ENCODE results near the gene TC2N. TPM values are rescaled to one million over a fixed set of nuclear protein-coding genes. Genes with fewer than 3 reads are reported as not detected.
"Not testable (repeated sequence)": the region's sequence is repeated elsewhere in the genome, so short reads cannot be mapped to it uniquely, and the experiment has no call there.

The TC2N gene
- total RNA-seq, 2 experiments from 2014 or later = 119 to 120 TPM

DNA sequence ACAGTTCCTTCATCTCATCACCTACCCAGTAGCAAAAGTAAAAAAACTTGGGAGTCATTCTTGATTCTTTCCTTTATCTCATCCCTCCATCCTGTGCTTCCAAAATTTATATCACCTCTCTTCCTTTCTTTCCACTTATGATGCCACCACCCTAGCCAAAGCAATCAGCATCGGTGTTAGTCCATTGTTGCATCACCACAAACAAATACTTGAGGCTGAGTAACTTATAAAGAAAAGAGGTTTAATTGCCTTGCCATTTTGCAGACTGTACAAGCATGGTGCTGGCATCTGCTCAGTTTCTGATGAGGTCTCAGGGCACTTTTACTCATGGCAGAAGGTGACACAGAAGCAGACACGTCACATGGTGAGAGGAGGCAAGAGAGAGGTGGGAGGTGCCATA lies 115.6 kb downstream of the TC2N start:
- Mint-ChIP-seq H3K27ac (no peak overlapping the region), H3K27me3 (ENCODE audit: low read depth) (peaks cover 4% of the 10 kb centered on the region), H3K36me3 (ENCODE audit: low read depth) (peaks cover 5% of the 10 kb centered on the region), H3K4me3 (no peak overlapping the region), H3K4me1 (ENCODE audit: low read depth) (no peaks in the 10 kb centered on the region), H3K9me3 (ENCODE audit: insufficient read depth) (no peaks in the 10 kb centered on the region)
- ATAC-seq = no peak
- no peak for DNase-seq
- POLR2A ChIA-PET = no interaction called here
- CTCF ChIA-PET = no interaction called here

DNA sequence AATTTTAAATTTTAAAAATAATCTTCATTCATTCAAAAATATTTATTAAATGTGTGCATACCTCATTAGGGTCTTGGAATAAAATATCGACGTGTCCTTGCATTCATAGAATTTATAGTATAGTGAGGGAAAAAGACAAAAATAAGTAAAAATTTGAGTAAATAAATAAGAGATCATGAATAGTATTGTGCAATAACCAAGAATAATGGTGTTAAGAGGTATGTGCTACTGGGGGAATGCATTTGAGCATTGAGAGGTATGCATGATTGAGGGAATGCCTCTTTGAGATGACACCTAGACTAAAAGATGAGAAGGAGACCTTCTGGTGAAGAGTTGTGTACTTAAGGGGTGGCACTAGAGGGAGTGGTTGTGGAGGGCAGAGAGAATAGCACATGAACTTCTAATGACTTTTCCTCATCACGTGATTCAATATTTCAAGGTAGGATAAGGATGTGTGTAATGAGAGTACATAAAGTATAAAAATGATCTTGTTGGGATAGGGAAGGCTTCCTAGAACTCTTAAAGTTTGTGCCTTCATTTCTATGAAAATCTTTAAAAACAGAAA lies 116.6 kb downstream of the TC2N start:
- POLR2A ChIA-PET = no interaction called here
- ATAC-seq (no peak), DNase-seq (no peak)
- CTCF ChIA-PET = no interaction called here
- Mint-ChIP-seq H3K27ac (no peak overlapping the region), H3K27me3 (ENCODE audit: low read depth) (peaks cover 4% of the 10 kb centered on the region), H3K4me3 (no peak overlapping the region), H3K9me3 (ENCODE audit: insufficient read depth) (no peaks in the 10 kb centered on the region), H3K4me1 (ENCODE audit: low read depth) (no peaks in the 10 kb centered on the region), H3K36me3 (ENCODE audit: low read depth) (peaks cover 5% of the 10 kb centered on the region)

DNA sequence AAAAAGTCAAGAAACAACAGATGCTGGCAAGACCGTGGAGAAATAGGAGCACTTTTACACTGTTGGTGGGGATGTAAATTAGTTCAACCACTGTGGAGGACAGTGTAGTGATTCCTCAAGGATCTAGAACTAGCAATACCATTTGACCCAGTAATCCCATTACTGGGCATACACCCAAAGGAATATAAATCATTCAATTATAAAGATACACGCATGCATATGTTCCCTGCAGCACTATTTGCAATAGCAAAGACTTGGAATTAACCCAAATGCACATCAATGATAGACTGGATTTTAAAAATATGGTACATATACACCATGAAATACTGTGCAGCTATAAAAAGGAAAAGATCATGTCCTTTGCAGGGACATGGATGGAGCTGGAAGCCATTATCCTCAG lies 117.5 kb downstream of the TC2N start:
- ChIA-PET CTCF (interaction anchor here (1.3 kb wide), 1 partner anchor 247 kb away, joined by 3 read pairs; no protein-coding TSS in a partner anchor), POLR2A (no interaction called here)
- H3K4me3 Mint-ChIP-seq = no peak overlapping the region
- no peak overlapping the region for H3K27ac Mint-ChIP-seq
- ATAC-seq = no peak
- DNase-seq = no peak
- peaks cover 4% of the 10 kb centered on the region for H3K27me3 Mint-ChIP-seq (ENCODE audit: low read depth)
- H3K9me3 Mint-ChIP-seq (ENCODE audit: insufficient read depth) = no peaks in the 10 kb centered on the region
- peaks cover 5% of the 10 kb centered on the region for H3K36me3 Mint-ChIP-seq (ENCODE audit: low read depth)
- H3K4me1 Mint-ChIP-seq (ENCODE audit: low read depth) = no peaks in the 10 kb centered on the region

DNA sequence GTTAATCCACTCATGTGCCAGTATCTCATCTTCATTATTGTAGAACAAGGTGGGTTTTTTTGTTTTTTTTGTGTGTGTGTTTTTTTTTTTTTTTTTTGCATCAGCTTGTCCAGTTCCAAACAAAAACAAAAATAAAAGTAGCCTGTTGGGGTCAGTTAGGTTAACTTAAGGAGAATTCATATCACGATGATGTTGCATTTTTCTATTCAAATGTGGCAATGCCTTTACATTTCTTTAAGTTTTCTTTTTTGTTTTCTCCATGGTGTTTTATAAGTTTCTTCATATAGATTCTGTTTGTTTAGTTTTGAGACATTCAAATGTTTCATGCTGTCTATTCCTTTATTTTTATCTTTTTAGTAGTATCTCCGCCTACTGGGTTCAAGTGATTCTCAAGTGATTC lies 119.3 kb downstream of the TC2N start:
- H3K4me1 Mint-ChIP-seq (ENCODE audit: low read depth) = no peaks in the 10 kb centered on the region
- no peaks in the 10 kb centered on the region for H3K9me3 Mint-ChIP-seq (ENCODE audit: insufficient read depth)
- ATAC-seq (no peak), DNase-seq (no peak)
- POLR2A ChIA-PET = no interaction called here
- H3K36me3 Mint-ChIP-seq (ENCODE audit: low read depth) = peaks cover 5% of the 10 kb centered on the region
- H3K27ac Mint-ChIP-seq = no peak overlapping the region
- CTCF ChIA-PET = no interaction called here
- peaks cover 4% of the 10 kb centered on the region for H3K27me3 Mint-ChIP-seq (ENCODE audit: low read depth)
- no peak overlapping the region for H3K4me3 Mint-ChIP-seq

DNA sequence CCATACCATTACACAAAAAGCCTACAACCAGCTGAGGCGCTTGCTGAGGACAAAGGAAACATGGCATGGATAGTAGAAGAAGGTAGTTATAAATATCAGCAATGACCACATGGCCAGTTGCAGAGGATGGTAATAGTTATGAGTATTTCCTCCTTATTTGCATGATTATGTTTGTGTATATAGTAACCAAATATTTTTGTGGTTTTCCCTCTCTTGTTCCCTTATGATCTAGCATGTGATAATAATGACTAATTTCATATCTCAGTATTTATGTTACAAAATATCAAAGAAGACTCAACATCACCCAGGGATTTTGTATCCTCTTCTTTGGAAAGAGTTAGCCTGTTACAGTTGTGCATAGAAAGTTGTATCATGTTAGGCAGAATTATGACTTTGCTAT lies 122.0 kb downstream of the TC2N start:
- ATAC-seq (no peak), DNase-seq (no peak)
- Mint-ChIP-seq H3K4me3 (no peak overlapping the region), H3K27ac (no peak overlapping the region), H3K9me3 (ENCODE audit: insufficient read depth) (peaks cover 6% of the 10 kb centered on the region), H3K4me1 (ENCODE audit: low read depth) (no peaks in the 10 kb centered on the region), H3K36me3 (ENCODE audit: low read depth) (peaks cover 5% of the 10 kb centered on the region), H3K27me3 (ENCODE audit: low read depth) (peaks cover 4% of the 10 kb centered on the region)
- CTCF ChIA-PET = no interaction called here
- POLR2A ChIA-PET = no interaction called here

DNA sequence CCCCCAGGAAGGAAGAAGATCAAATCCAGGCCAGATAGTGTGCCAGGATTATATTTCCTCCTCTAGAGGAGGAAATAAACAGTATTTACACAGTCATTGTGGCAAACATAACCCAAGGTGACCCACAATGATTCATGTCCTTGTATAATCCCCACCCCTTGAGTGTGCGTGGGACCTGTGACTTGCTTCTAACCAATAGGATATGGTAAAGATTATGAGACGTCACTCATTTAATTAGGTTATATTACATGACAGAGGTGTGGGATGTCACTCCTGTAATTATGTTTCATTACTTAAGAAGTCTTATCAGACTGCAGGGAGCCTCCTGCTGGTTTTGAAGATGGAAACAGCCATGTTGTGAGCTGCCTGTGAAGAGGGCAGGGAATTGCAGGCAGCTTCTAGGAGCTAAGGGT lies 123.3 kb downstream of the TC2N start:
- Mint-ChIP-seq H3K4me3 (no peak overlapping the region), H3K27ac (no peak overlapping the region), H3K9me3 (ENCODE audit: insufficient read depth) (peaks cover 7% of the 10 kb centered on the region), H3K4me1 (ENCODE audit: low read depth) (peaks cover 3% of the 10 kb centered on the region), H3K27me3 (ENCODE audit: low read depth) (peaks cover 4% of the 10 kb centered on the region), H3K36me3 (ENCODE audit: low read depth) (peaks cover 7% of the 10 kb centered on the region)
- DNase-seq = no peak
- POLR2A ChIA-PET = no interaction called here
- CTCF ChIA-PET = no interaction called here
- ATAC-seq = no peak

DNA sequence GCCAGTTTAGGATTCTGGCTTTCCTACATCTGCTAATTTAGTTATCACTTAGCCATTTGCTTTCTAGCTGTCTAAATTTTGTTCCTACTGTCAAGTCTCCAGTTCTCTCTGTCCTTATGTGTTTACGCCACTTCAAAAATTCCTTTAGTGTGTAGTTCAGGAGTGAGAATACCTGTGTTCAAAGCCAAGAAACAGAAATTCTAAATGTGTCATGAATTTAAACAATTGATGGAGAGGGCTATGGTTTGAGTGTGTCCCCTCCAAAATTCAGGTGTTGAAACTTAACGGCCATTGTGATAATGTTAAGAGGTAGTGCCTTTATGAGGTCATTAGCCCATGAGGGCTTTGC lies 124.1 kb downstream of the TC2N start:
- H3K36me3 Mint-ChIP-seq (ENCODE audit: low read depth) = peaks cover 3% of the 10 kb centered on the region
- H3K27me3 Mint-ChIP-seq (ENCODE audit: low read depth) = peaks cover 4% of the 10 kb centered on the region
- peaks cover 3% of the 10 kb centered on the region for H3K4me1 Mint-ChIP-seq (ENCODE audit: low read depth)
- peaks cover 7% of the 10 kb centered on the region for H3K9me3 Mint-ChIP-seq (ENCODE audit: insufficient read depth)
- no peak overlapping the region for H3K27ac Mint-ChIP-seq
- no peak overlapping the region for H3K4me3 Mint-ChIP-seq
- no peak for ATAC-seq
- DNase-seq = no peak
- POLR2A ChIA-PET = no interaction called here
- CTCF ChIA-PET = no interaction called here

DNA sequence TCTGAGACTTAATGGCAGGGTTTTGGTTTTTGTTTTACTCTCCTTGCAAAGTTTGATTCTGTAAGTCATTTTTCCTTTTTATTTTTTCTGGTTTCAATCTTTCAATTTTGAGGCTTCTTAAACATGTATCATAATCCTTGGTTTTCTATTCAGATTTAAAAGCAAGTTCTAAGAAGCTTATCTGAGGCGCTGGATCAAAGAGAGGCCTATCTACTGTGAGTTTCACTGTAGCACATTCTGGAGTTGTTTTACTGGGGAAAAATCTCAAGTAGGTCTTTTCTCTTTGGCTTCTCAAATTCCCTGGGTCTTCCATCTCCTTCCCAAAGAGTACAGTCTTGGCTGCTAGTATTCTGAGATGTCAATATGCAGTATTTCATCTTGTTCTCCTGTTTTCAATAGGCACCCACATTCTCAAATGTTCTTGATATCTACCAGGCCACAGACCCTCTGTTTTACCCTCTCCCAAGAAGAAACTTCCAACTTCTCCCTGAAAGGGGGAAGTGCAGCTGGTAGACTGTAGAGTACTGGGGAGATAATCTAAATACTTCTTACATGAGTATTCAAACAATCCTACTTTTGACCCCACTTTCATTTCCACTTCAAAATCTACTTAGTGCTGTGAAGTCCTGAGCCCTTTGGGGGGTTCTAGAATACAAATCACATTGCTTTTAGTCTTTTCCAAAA lies 124.6 kb downstream of the TC2N start:
- CTCF ChIA-PET = interaction anchor here (1.6 kb wide), 1 partner anchor 168 kb away, joined by 3 read pairs; no protein-coding TSS in a partner anchor
- H3K27ac Mint-ChIP-seq = no peak overlapping the region
- H3K9me3 Mint-ChIP-seq (ENCODE audit: insufficient read depth) = peaks cover 7% of the 10 kb centered on the region
- H3K4me1 Mint-ChIP-seq (ENCODE audit: low read depth) = peaks cover 3% of the 10 kb centered on the region
- DNase-seq (no peak), ATAC-seq (no peak)
- POLR2A ChIA-PET = no interaction called here
- H3K4me3 Mint-ChIP-seq = no peak overlapping the region
- peaks cover 4% of the 10 kb centered on the region for H3K27me3 Mint-ChIP-seq (ENCODE audit: low read depth)
- peaks cover 3% of the 10 kb centered on the region for H3K36me3 Mint-ChIP-seq (ENCODE audit: low read depth)

DNA sequence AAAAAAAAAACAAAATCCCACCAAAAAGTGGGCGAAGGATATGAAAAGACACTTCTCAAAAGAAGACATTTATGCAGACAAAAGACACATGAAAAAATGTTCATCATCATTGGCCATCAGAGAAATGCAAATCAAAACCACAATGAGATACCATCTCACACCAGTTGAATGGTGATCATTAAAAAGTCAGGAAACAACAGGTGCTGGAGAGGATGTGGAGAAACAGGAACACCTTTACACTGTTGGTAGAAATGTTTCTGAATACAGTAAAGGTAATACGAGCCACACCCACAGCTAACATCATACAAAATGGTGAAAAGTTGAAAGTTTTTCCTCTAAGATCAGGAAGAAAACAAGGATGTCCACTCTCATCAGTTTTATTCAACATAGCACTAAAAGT lies 127.5 kb downstream of the TC2N start:
- DNase-seq; CTCF ChIA-PET; H3K27ac Mint-ChIP-seq; POLR2A ChIA-PET; H3K36me3 Mint-ChIP-seq (ENCODE audit: low read depth); H3K27me3 Mint-ChIP-seq (ENCODE audit: low read depth); H3K4me3 Mint-ChIP-seq; H3K9me3 Mint-ChIP-seq (ENCODE audit: insufficient read depth); ATAC-seq; H3K4me1 Mint-ChIP-seq (ENCODE audit: low read depth): not testable (repeated sequence)

DNA sequence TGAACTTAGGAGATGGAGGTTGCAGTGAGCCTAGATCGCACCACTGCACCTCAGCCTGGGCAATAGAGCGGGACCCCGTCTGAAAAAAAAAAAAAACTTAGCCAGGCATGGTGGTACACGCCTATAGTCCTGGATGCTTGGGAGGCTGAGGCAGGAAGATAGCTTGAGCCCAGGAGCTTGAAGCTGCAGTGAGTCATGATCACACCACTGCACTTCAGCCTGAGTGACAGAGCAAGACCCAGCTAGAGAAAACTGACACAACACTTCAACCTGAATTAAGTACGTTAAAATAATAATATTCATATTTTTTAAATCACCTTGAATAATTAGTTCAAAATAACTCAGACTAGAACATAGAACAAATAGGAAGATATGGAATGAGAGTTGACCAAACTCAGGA lies 129.7 kb downstream of the TC2N start:
- H3K4me1 Mint-ChIP-seq (ENCODE audit: low read depth) = peaks cover 3% of the 10 kb centered on the region
- no peak for DNase-seq
- H3K9me3 Mint-ChIP-seq (ENCODE audit: insufficient read depth) = peaks cover 7% of the 10 kb centered on the region
- no peak for ATAC-seq
- CTCF ChIA-PET = no interaction called here
- POLR2A ChIA-PET = no interaction called here
- H3K4me3 Mint-ChIP-seq = no peak overlapping the region
- peaks cover 3% of the 10 kb centered on the region for H3K36me3 Mint-ChIP-seq (ENCODE audit: low read depth)
- no peak overlapping the region for H3K27ac Mint-ChIP-seq
- H3K27me3 Mint-ChIP-seq (ENCODE audit: low read depth) = peaks cover 6% of the 10 kb centered on the region

DNA sequence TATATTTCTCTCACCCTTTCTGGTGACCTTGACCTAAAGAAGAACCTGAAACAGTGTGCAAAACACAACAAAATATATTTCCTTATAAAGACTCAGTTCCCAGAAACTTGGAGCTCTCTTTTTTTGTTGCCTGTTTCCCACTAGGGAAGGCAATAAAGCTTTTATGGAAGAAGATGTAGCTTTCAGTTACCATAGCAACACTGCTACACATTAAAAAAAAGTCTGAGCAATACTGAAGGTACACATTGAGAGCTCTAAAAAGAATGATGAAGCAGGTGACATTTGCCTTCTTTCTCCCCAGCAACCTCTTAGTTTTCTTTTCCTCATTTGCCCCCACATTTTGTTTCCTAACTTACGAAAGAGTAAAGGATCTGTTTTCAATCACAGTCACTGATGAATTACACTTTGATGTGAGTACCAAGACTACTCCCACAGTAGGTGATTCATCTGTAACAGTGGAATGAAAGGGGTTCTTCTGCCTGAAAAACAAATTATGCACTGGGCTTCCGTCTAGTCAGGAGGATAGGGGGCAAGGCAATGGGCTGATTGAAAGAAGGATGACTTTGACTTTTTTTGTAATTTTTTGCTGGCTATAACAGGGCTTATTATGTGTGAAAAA lies 134.4 kb downstream of the TC2N start:
- H3K27ac Mint-ChIP-seq = no peak overlapping the region
- H3K4me3 Mint-ChIP-seq = no peak overlapping the region
- no peaks in the 10 kb centered on the region for H3K4me1 Mint-ChIP-seq (ENCODE audit: low read depth)
- H3K36me3 Mint-ChIP-seq (ENCODE audit: low read depth) = no peaks in the 10 kb centered on the region
- DNase-seq (no peak), ATAC-seq (no peak)
- H3K9me3 Mint-ChIP-seq (ENCODE audit: insufficient read depth) = no peaks in the 10 kb centered on the region
- ChIA-PET POLR2A (no interaction called here), CTCF (interaction anchor here (0.7 to 1.4 kb wide), 2 partner anchors 13 to 178 kb away, joined by 3 to 4 read pairs; no protein-coding TSS in a partner anchor)
- H3K27me3 Mint-ChIP-seq (ENCODE audit: low read depth) = peaks cover 4% of the 10 kb centered on the region

DNA sequence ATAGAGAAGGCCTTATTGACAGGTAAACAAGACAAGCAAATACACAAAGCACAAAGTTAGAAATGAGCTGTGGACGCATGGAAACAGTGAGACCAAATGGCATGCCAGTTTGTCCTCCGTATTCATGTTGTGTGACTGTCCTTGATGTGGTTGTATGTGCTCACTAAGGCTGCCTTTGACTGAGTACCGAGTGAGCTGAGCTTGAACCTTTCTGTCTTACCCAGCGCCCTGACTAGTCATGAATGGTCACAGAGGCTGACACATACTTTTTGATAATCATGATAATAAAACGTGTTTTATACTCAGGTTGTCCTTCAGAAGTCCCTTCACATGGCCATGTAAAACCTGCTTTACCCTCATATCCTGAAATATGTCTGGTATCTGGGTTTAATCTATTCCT lies 134.9 kb downstream of the TC2N start:
- Mint-ChIP-seq H3K9me3 (ENCODE audit: insufficient read depth) (no peaks in the 10 kb centered on the region), H3K27ac (no peak overlapping the region), H3K4me3 (no peak overlapping the region), H3K36me3 (ENCODE audit: low read depth) (no peaks in the 10 kb centered on the region), H3K27me3 (ENCODE audit: low read depth) (peaks cover 4% of the 10 kb centered on the region), H3K4me1 (ENCODE audit: low read depth) (no peaks in the 10 kb centered on the region)
- no peak for ATAC-seq
- no peak for DNase-seq
- POLR2A ChIA-PET = no interaction called here
- CTCF ChIA-PET = interaction anchor here (0.7 to 1.4 kb wide), 2 partner anchors 12 to 179 kb away, joined by 3 to 4 read pairs; no protein-coding TSS in a partner anchor
